Measurements from ENCODE around the gene MRPL24.
A peak's percentile ranks its signal among the peaks of the same experiment; 100 is the strongest.

Gene MRPL24

DNA sequence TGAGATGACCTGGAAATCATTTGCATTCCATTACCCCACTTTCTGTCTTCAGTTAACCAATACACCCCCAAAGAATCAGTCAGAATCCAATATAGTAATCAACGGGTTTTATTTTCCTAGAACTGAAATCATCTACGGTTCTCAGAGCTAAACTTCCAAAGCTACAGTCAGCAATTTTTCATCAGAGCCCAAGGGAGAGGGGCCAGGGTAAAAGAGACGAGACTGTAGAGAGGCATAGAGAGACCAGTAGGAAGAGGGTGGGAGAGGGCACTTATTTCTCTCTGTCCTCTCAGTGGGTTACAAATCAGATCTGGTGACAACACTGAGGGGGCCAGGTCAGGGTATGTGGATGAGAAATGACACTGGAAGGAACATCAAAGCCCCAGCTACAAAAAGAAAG lies 1.1 kb upstream of the MRPL24 start:
- H3K4me2 ChIP-seq = peak overlapping the region; percentile 74
- H3K9ac ChIP-seq = peak overlapping the region; percentile 83; the same call in 1 of the 2 replicates

DNA sequence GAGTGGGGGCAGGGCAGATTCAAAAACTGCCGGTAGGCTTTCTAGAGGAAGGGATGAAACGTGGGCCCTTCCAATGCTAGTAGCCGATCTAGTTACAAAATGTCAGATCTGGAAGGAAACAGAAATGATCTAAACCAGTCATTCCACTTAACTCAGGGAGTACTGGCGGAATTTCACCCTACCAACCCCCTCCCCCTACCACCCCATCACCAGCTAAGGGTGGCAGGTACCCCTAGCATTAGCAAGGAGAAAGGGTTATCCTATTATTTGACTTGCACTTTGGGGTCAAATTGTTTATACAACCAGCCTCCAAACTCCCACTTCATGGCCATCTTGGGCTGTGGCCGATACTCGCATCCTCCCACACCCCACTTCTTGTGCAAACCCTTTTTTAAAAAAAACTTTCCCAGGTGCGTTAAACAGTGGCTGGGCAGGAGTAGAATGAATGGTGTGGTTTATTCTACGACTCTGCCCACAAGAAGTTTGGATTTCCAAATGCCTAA lies 644 bp upstream of the MRPL24 start:
- H3K4me1 ChIP-seq (ENCODE audit: low read depth, poor library complexity, severe bottlenecking) = peaks cover 61% of the 10 kb centered on the region
- peak overlapping the region; percentile 74 for H3K4me2 ChIP-seq
- H3K79me2 ChIP-seq (ENCODE audit: insufficient read depth, low read depth) = peaks cover 58% of the 10 kb centered on the region
- no peaks in the 10 kb centered on the region; the same call in 1 of the 2 replicates for H3K36me3 ChIP-seq (ENCODE audit: insufficient read depth)
- no peak overlapping the region; the same call in 1 of the 2 replicates for H2AFZ ChIP-seq (ENCODE audit: low read depth)
- H4K20me1 ChIP-seq (ENCODE audit: insufficient read depth) = peaks cover 11% of the 10 kb centered on the region; the same call in 1 of the 2 replicates
- peak overlapping the region; percentile 72 for H3K27ac ChIP-seq
- no peaks in the 10 kb centered on the region for H3K27me3 ChIP-seq (ENCODE audit: insufficient read depth, low read depth)
- TF ChIP-seq, protein P1, sequence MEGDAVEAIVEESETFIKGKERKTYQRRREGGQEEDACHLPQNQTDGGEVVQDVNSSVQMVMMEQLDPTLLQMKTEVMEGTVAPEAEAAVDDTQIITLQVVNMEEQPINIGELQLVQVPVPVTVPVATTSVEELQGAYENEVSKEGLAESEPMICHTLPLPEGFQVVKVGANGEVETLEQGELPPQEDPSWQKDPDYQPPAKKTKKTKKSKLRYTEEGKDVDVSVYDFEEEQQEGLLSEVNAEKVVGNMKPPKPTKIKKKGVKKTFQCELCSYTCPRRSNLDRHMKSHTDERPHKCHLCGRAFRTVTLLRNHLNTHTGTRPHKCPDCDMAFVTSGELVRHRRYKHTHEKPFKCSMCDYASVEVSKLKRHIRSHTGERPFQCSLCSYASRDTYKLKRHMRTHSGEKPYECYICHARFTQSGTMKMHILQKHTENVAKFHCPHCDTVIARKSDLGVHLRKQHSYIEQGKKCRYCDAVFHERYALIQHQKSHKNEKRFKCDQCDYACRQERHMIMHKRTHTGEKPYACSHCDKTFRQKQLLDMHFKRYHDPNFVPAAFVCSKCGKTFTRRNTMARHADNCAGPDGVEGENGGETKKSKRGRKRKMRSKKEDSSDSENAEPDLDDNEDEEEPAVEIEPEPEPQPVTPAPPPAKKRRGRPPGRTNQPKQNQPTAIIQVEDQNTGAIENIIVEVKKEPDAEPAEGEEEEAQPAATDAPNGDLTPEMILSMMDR (conservative IDR thresholded peaks at IDR 0.05; ENCODE audit: low read depth, low read length) = no peak
- peak overlapping the region; percentile 83; the same call in 1 of the 2 replicates for H3K9ac ChIP-seq
- peak overlapping the region; percentile 81 for H3K4me3 ChIP-seq (IDR thresholded peaks at IDR 0.05; ENCODE audit: insufficient read depth, low read depth, low read length)

More for the DNA sequence above, 1.1 kb upstream of the MRPL24 start:
- peak overlapping the region; percentile 72 for H3K27ac ChIP-seq
- peak overlapping the region; percentile 41 for H3K4me3 ChIP-seq (IDR thresholded peaks at IDR 0.05; ENCODE audit: insufficient read depth, low read depth, low read length)
- H4K20me1 ChIP-seq (ENCODE audit: insufficient read depth) = peaks cover 11% of the 10 kb centered on the region; the same call in 1 of the 2 replicates
- no peak overlapping the region for H2AFZ ChIP-seq (ENCODE audit: low read depth)
- H3K4me1 ChIP-seq (ENCODE audit: low read depth, poor library complexity, severe bottlenecking) = peaks cover 65% of the 10 kb centered on the region
- H3K27me3 ChIP-seq (ENCODE audit: insufficient read depth, low read depth) = no peaks in the 10 kb centered on the region
- H3K36me3 ChIP-seq (ENCODE audit: insufficient read depth) = no peaks in the 10 kb centered on the region; the same call in 1 of the 2 replicates
- TF ChIP-seq, protein P1 (conservative IDR thresholded peaks at IDR 0.05; ENCODE audit: low read depth, low read length) = no peak
- peaks cover 63% of the 10 kb centered on the region for H3K79me2 ChIP-seq (ENCODE audit: insufficient read depth, low read depth)

- H3K9ac ChIP-seq = peak overlapping the region; percentile 83
- peak overlapping the region; percentile 81 for H3K4me2 ChIP-seq
- TF ChIP-seq, protein P1 (conservative IDR thresholded peaks at IDR 0.05; ENCODE audit: low read depth, low read length) = no peak
- no peaks in the 10 kb centered on the region for H4K20me1 ChIP-seq (ENCODE audit: insufficient read depth)
- no peaks in the 10 kb centered on the region for H3K27me3 ChIP-seq (ENCODE audit: insufficient read depth, low read depth)
- H3K27ac ChIP-seq = peak overlapping the region; percentile 72
- H3K79me2 ChIP-seq (ENCODE audit: insufficient read depth, low read depth) = peaks cover 46% of the 10 kb centered on the region
- H3K4me1 ChIP-seq (ENCODE audit: low read depth, poor library complexity, severe bottlenecking) = peaks cover 48% of the 10 kb centered on the region
- peak overlapping the region; percentile 99 for H3K4me3 ChIP-seq (IDR thresholded peaks at IDR 0.05; ENCODE audit: insufficient read depth, low read depth, low read length)
- peak overlapping the region; percentile 62 for H2AFZ ChIP-seq (ENCODE audit: low read depth)
- no peaks in the 10 kb centered on the region; the same call in 1 of the 2 replicates for H3K36me3 ChIP-seq (ENCODE audit: insufficient read depth)
Observed at GRCh38 chr1:156740237-156740740, 599 bp downstream of the MRPL24 start.

GRCh38 chr1:156738916-156739315 lies 2.0 kb downstream of the MRPL24 start:
- Histone ChIP-seq H3K27me3 (ENCODE audit: insufficient read depth, low read depth) (no peaks in the 10 kb centered on the region), H3K4me3 (IDR thresholded peaks at IDR 0.05; ENCODE audit: insufficient read depth, low read depth, low read length) (no peak overlapping the region), H4K20me1 (ENCODE audit: insufficient read depth) (no peaks in the 10 kb centered on the region), H2AFZ (ENCODE audit: low read depth) (no peak overlapping the region), H3K27ac (no peak overlapping the region), H3K4me1 (ENCODE audit: low read depth, poor library complexity, severe bottlenecking) (peaks cover 38% of the 10 kb centered on the region), H3K79me2 (ENCODE audit: insufficient read depth, low read depth) (peaks cover 35% of the 10 kb centered on the region; the same call in 1 of the 2 replicates), H3K9ac (no peak overlapping the region), H3K4me2 (peak overlapping the region; percentile 81; the same call in 1 of the 2 replicates), H3K36me3 (ENCODE audit: insufficient read depth) (no peaks in the 10 kb centered on the region; the same call in 1 of the 2 replicates)
- TF ChIP-seq, protein P1 (conservative IDR thresholded peaks at IDR 0.05; ENCODE audit: low read depth, low read length) = no peak
